GM10266 (cell line): ENCODE measurements around the gene RIPOR3.

Source experiments
- DNase-seq: peaks from one replicate; pipeline ENCODE4 v3.0.0; 2012; ENCODE audit errors: extremely low spot score
- CTCF ChIP-seq: IDR thresholded peaks from 2 replicates; pipeline ENCODE4 v1.5.1; 2012; ENCODE audit warnings: mild to moderate bottlenecking, low read depth; ENCODE audit not compliant: control insufficient read depth, insufficient read depth; ENCODE audit errors: missing control alignments

RIPOR3 gene

GRCh38 chr20:50690650-50691572 lies at the start of gene RIPOR3:
TSS of gene RIPOR3 (minus strand) at chr20:50691542. CDS start at chr20:50691128, 414 bp downstream.
- TF ChIP-seq CTCF = no peak
- DNase-seq = no peak

- no peak for DNase-seq
- TF ChIP-seq CTCF = no peak
These were observed 46.0 kb upstream of the RIPOR3 start for GRCh38 chr20:50737352-50737751.

- DNase-seq = no peak
- TF ChIP-seq CTCF = no peak
These were observed 44.5 kb upstream of the RIPOR3 start for GRCh38 chr20:50735813-50736212.

GRCh38 chr20:50734730-50735679 lies 43.7 kb upstream of the RIPOR3 start:
- DNase-seq = no peak
- TF ChIP-seq CTCF = no peak

GRCh38 chr20:50733644-50734349 lies 42.5 kb upstream of the RIPOR3 start:
- DNase-seq = no peak
- no peak for TF ChIP-seq CTCF

GRCh38 chr20:50731930-50732690 lies 40.8 kb upstream of the RIPOR3 start:
- no peak for TF ChIP-seq CTCF
- peak; percentile 21 for DNase-seq
